Ascending aorta (tissue), 2 donors: ENCODE results near the gene SLC43A2. TPM values are rescaled to one million over a fixed set of nuclear protein-coding genes. Genes with fewer than 3 reads are reported as not detected.

Experiments
- DNase-seq, 2 donors: peaks; one replicate each; pipeline ENCODE4 v3.0.0-alpha.2; 2019; ENCODE audit warnings: low spot score in 2 of 2
- H3K27ac ChIP-seq, 2 donors: fragments of 200-600 bp; sonication (generic); one replicate each; pipeline ENCODE4 v1.5.1; 2016 to 2017; ENCODE audit warnings: mild to moderate bottlenecking in 1 of 2
- H3K27me3 ChIP-seq: fragments of 200-600 bp; sonication (generic); one replicate; pipeline ENCODE4 v1.5.1; 2017
- H3K36me3 ChIP-seq, 2 donors: fragments of 200-600 bp; sonication (generic); one replicate each; pipeline ENCODE4 v1.5.1; 2016
- H3K4me1 ChIP-seq, 2 donors: fragments of 200-600 bp; sonication (generic); one replicate each; pipeline ENCODE4 v1.5.1; 2016 to 2017; ENCODE audit warnings: mild to moderate bottlenecking in 1 of 2
- H3K4me3 ChIP-seq, 2 donors: fragments of 200-600 bp; sonication (generic); one replicate each; pipeline ENCODE4 v1.5.1; 2016 to 2017; ENCODE audit warnings: mild to moderate bottlenecking in 1 of 2
- H3K9me3 ChIP-seq, 2 donors: fragments of 200-600 bp; sonication (generic); one replicate each; pipeline ENCODE4 v1.5.1; 2016
- CTCF ChIP-seq, 3 experiments: fragments of 200-600 bp in 2 of 3; fragments of 450-650 bp in 1 of 3; sonication (generic) in 2 of 3; IDR thresholded peaks; one replicate each; pipeline ENCODE4 v1.5.1; 2016 to 2019; ENCODE audit warnings: antibody characterized with exemption in 3 of 3, mild to moderate bottlenecking in 1 of 3, moderate library complexity in 1 of 3
- intact Hi-C: fragments of 100-400 bp; cut with DNase I; formaldehyde crosslinking; loops from one replicate; pipeline ENCODE4 v1.15.1; 2023
- total RNA-seq: library from RNA; depleted of rRNA; stranded (reverse); fragments of >200 nt; gene quantifications from one replicate; pipeline ENCODE4 v1.1.0, GENCODE V29; 2016

Gene SLC43A2
- total RNA-seq, 1 donor from 2014 or later = 27.6 TPM

- peak overlapping the region; percentile 45 to 53 for H3K27ac ChIP-seq
- intact Hi-C loops = no loop called here
- TF ChIP-seq CTCF (IDR thresholded peaks at IDR 0.05) = no peak
- H3K36me3 ChIP-seq = no peaks in the 10 kb centered on the region
- no peaks in the 10 kb centered on the region for H3K27me3 ChIP-seq
- H3K4me1 ChIP-seq = peaks cover 12 to 40% of the 10 kb centered on the region in 2 donors
- DNase-seq = no peak
- H3K9me3 ChIP-seq = no peaks in the 10 kb centered on the region
- no peak overlapping the region for H3K4me3 ChIP-seq
Observed at GRCh38 chr17:1593630-1593931, 35.1 kb downstream of the SLC43A2 start.

DNA sequence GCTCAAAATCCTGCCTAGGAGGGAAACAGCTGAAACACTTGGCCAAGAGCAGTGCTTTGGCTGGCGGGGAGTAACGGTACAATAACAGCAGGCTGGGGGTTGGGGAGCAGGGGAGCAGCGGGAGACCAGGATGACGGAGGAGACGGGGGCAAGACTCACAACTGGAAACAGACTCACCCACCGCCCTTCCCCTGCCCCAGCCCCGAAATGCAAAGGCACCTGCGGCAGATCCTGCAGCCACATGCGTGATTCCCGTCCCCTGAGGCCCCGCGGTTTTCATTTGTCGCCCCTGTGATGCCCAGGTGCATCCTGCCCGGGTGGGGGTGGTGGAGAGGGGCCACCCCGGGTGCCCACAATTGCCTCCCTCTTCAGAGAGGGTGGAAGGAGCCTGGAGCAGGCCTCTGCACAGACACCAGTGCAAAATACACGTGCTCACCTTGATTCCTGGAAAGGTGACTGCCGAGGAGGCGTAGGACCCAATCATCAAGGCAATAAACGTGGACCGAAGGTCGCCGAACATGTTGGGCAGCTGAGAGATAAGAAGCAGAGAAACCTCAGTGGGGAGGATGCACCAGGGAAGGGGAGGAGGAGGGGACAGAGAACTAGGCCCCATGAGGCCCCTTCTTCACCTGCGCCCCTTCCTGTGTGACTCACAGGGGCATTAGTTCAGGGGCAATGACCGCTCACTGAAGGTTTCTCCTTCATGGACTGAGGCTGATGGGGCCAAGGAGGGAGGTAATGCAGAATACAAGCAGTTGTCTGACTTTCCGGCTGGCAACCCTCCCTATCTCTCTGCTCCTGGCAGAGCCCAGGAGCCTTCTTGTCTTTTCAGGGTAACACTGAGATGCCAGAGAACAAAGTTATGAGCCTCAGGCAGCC lies 35.6 kb downstream of the SLC43A2 start:
- Histone ChIP-seq H3K27ac (peak overlapping the region; percentile 45 to 53), H3K9me3 (no peaks in the 10 kb centered on the region), H3K4me3 (no peak overlapping the region), H3K36me3 (no peaks in the 10 kb centered on the region), H3K27me3 (no peaks in the 10 kb centered on the region), H3K4me1 (peaks cover 12 to 40% of the 10 kb centered on the region in 2 donors)
- no peak for DNase-seq
- intact Hi-C loops = no loop called here
- TF ChIP-seq CTCF (IDR thresholded peaks at IDR 0.05) = no peak

DNA sequence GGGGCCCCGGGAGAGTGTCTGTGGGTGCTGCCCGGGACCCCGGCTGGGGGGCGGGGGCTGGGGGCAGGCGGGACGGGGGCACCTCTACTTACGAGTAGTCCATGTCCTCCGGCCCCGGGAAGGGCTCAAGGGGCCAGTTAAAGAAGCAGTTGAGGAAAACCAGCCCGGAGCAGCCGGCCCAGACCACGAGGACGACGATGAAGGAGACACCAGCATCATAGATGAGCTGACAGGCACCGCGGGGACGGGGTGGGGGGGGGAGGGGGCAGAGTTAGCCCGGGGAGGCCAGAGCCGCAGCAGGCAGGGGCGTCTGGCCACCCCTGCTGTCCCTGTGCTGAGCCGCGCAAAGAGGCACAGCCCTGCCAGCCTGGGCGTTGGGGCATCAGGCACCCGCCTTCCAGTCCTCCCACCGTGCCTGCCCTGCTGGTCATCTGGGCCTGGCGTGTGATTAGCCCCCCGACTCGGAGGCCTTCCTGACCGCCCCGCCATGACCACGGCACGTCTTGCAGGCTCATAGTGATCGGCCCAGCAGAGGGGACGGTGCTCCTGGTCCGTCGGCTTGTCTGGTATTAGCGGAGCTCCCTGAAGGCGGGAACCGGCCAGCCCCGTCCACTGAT lies 37.1 kb downstream of the SLC43A2 start:
- Histone ChIP-seq H3K9me3 (no peaks in the 10 kb centered on the region), H3K4me1 (peaks cover 12 to 40% of the 10 kb centered on the region in 2 donors), H3K27me3 (no peaks in the 10 kb centered on the region), H3K4me3 (no peak overlapping the region), H3K27ac (peak overlapping the region; percentile 84 to 85), H3K36me3 (no peaks in the 10 kb centered on the region)
- intact Hi-C loops = no loop called here
- no peak for TF ChIP-seq CTCF (IDR thresholded peaks at IDR 0.05)
- DNase-seq = no peak

- Histone ChIP-seq H3K27ac (peak overlapping the region; percentile 84 to 85), H3K9me3 (no peaks in the 10 kb centered on the region), H3K36me3 (peaks cover 0 to under 1% of the 10 kb centered on the region in 2 donors), H3K27me3 (no peaks in the 10 kb centered on the region), H3K4me3 (no peak overlapping the region), H3K4me1 (peaks cover 12 to 40% of the 10 kb centered on the region in 2 donors)
- TF ChIP-seq CTCF (IDR thresholded peaks at IDR 0.05) = no peak
- intact Hi-C loops = loop anchor here (1.0 kb wide), 2 partner anchors 14 to 38 kb away; no protein-coding TSS in a partner anchor
- no peak for DNase-seq
Observed at GRCh38 chr17:1590747-1591473, 37.7 kb downstream of the SLC43A2 start.

GRCh38 chr17:1590029-1590746 lies 38.4 kb downstream of the SLC43A2 start:
- intact Hi-C loops = loop anchor here (1.0 kb wide), 2 partner anchors 13 to 39 kb away; no protein-coding TSS in a partner anchor
- Histone ChIP-seq H3K9me3 (no peaks in the 10 kb centered on the region), H3K36me3 (peaks cover 0 to 6% of the 10 kb centered on the region in 2 donors), H3K27ac (peak overlapping the region; percentile 84 to 85), H3K27me3 (no peaks in the 10 kb centered on the region), H3K4me3 (peak overlapping the region; percentile 8 to 38), H3K4me1 (peaks cover 12 to 40% of the 10 kb centered on the region in 2 donors)
- no peak for TF ChIP-seq CTCF (IDR thresholded peaks at IDR 0.05)
- peak in 1 of 2 donors; percentile 92 for DNase-seq
